ENCODE data around the gene TBCD. TPM values are rescaled to one million over a fixed set of nuclear protein-coding genes. Genes with fewer than 3 reads are reported as not detected.

Gene TBCD
- total RNA-seq, 1 experiment from 2014 or later: 94.6 TPM

DNA sequence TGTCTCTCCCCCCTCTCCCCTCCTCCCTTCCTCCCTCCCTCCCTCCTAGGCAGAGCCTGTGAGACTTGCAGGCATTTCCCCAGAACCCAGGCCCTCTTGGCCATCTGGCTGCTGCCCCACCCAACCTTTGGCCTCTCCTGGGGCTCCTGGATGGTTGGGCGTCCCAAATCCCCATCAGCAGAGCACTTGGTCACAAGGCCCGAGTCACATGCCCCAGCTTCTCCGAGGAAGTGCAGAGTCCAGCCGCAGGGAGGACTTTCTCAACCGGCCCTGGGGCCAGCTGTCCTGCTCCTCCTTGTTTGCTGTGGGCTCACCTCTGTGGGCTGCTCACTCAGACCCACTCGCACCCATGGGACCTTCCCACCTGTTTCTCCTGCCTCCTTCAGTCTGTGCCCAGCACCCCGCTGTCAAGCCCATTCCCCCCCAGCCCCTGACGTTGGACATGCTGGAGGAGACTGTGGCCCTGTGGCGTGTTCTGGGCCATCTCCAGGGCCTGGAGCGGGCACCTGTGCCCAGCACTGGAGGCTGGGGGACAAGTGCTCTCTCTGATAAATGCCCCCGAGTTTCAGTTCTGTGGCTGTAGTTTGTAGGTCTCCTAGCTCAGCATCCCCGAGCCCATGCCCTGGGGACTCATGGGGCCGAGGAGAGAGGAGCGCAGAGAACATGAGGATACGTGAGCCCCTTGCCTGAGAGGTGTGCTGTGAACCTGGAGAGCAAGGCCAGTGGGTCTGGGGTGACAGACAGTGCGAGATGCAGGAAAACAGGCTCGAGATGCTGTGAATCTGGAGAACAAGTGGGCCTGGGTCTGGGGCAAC is 130.2 kb downstream of the TBCD start:
- Mint-ChIP-seq H3K27ac (ENCODE audit: unreplicated experiment) (peak overlapping the region; percentile 94), H3K4me1 (ENCODE audit: low read depth, unreplicated experiment) (peaks cover 51% of the 10 kb centered on the region), H3K9me3 (ENCODE audit: unreplicated experiment) (no peaks in the 10 kb centered on the region), H3K4me3 (ENCODE audit: unreplicated experiment) (peak overlapping the region; percentile 3), H3K36me3 (ENCODE audit: insufficient read depth, unreplicated experiment) (peaks cover 41% of the 10 kb centered on the region), H3K27me3 (ENCODE audit: insufficient read depth, unreplicated experiment) (no peaks in the 10 kb centered on the region)
- H3K9me3 ChIP-seq: no peaks in the 10 kb centered on the region
- ChIA-PET POLR2A (no interaction called here), CTCF (interaction anchor here (1.4 kb wide), 1 partner anchor 32 kb away, joined by 7 read pairs; no protein-coding TSS in a partner anchor)
- intact Hi-C loops (cut with micrococcal nuclease; ENCODE audit: unreplicated experiment): no loop called here
- TF ChIP-seq, protein P1, sequence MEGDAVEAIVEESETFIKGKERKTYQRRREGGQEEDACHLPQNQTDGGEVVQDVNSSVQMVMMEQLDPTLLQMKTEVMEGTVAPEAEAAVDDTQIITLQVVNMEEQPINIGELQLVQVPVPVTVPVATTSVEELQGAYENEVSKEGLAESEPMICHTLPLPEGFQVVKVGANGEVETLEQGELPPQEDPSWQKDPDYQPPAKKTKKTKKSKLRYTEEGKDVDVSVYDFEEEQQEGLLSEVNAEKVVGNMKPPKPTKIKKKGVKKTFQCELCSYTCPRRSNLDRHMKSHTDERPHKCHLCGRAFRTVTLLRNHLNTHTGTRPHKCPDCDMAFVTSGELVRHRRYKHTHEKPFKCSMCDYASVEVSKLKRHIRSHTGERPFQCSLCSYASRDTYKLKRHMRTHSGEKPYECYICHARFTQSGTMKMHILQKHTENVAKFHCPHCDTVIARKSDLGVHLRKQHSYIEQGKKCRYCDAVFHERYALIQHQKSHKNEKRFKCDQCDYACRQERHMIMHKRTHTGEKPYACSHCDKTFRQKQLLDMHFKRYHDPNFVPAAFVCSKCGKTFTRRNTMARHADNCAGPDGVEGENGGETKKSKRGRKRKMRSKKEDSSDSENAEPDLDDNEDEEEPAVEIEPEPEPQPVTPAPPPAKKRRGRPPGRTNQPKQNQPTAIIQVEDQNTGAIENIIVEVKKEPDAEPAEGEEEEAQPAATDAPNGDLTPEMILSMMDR (IDR thresholded peaks at IDR 0.05; ENCODE audit: insufficient read depth in 1 of 2, low read depth in 1 of 2, low read length in 1 of 2, severe bottlenecking in 1 of 2, unreplicated experiment in 1 of 2): no peak
- H3K27me3 ChIP-seq (replicated peaks; ENCODE audit: control insufficient read depth, insufficient read depth, low read length): no peaks in the 10 kb centered on the region
- BruUV-seq (replicated peaks): no TSS peak
- peak; percentile 77 to 84 for DNase-seq
- H3K4me1 ChIP-seq: peaks cover 34% of the 10 kb centered on the region
- no peaks in the 10 kb centered on the region; the same call in 1 of the 2 replicates for H3K36me3 ChIP-seq (ENCODE audit: control insufficient read depth, insufficient read depth, low read length)
- H3K4me3 ChIP-seq (ENCODE audit: low read depth, low read length): no peak overlapping the region

DNA sequence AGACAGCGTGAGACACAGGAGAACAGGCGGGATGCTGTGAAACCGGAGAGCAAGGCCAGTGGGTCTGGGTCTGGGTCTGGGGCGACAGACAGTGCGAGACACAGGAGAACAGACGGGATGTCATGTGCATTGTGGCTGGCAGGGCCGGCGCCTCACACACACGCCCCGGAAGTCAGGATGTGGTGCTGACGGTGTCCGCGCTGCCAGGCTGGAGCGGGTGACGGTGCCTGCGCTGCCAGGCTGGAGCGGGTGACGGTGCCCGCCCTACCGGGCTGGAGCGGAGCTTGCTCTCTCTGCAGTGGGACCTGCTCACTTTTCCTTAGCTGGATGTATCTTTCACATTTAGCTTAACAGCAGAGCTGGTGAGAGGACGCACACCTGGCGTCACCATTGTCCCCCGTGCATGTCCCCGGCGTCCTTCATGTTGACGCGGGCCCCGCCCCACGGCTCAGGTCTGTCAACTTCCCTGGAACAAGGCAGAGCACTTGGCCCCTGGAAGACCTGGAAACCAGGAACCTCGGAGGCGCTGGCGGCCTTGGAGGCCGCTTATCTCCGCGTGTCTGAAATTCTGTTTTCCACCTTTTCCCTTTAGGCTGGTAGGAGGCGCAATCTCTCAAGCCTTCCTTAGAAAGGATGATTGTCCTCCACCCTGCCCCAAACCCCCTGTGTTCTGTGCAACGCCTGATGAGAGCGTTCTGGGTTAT is 131.0 kb downstream of the TBCD start:
- H3K27ac Mint-ChIP-seq (ENCODE audit: unreplicated experiment): peak overlapping the region; percentile 94
- no peaks in the 10 kb centered on the region; the same call in 1 of the 2 replicates for H3K36me3 ChIP-seq (ENCODE audit: control insufficient read depth, insufficient read depth, low read length)
- CTCF ChIA-PET: interaction anchor here (0.6 kb wide), 1 partner anchor 125 kb away, joined by 9 read pairs; no protein-coding TSS in a partner anchor
- TF ChIP-seq, protein P1 (IDR thresholded peaks at IDR 0.05; ENCODE audit: insufficient read depth in 1 of 2, low read depth in 1 of 2, low read length in 1 of 2, severe bottlenecking in 1 of 2, unreplicated experiment in 1 of 2): no peak
- peaks cover 59% of the 10 kb centered on the region for H3K4me1 Mint-ChIP-seq (ENCODE audit: low read depth, unreplicated experiment)
- no peak for DNase-seq
- no peak overlapping the region for H3K4me3 Mint-ChIP-seq (ENCODE audit: unreplicated experiment)
- H3K9me3 ChIP-seq: no peaks in the 10 kb centered on the region
- peaks cover 42% of the 10 kb centered on the region for H3K4me1 ChIP-seq
- no peak overlapping the region for H3K4me3 ChIP-seq (ENCODE audit: low read depth, low read length)
- peaks cover 49% of the 10 kb centered on the region for H3K36me3 Mint-ChIP-seq (ENCODE audit: insufficient read depth, unreplicated experiment)
- no TSS peak for BruUV-seq (replicated peaks)
- H3K27me3 ChIP-seq (replicated peaks; ENCODE audit: control insufficient read depth, insufficient read depth, low read length): no peaks in the 10 kb centered on the region
- peaks cover 3% of the 10 kb centered on the region for H3K9me3 Mint-ChIP-seq (ENCODE audit: unreplicated experiment)
- H3K27me3 Mint-ChIP-seq (ENCODE audit: insufficient read depth, unreplicated experiment): no peaks in the 10 kb centered on the region
- intact Hi-C loops (cut with micrococcal nuclease; ENCODE audit: unreplicated experiment): no loop called here
- POLR2A ChIA-PET: no interaction called here

DNA sequence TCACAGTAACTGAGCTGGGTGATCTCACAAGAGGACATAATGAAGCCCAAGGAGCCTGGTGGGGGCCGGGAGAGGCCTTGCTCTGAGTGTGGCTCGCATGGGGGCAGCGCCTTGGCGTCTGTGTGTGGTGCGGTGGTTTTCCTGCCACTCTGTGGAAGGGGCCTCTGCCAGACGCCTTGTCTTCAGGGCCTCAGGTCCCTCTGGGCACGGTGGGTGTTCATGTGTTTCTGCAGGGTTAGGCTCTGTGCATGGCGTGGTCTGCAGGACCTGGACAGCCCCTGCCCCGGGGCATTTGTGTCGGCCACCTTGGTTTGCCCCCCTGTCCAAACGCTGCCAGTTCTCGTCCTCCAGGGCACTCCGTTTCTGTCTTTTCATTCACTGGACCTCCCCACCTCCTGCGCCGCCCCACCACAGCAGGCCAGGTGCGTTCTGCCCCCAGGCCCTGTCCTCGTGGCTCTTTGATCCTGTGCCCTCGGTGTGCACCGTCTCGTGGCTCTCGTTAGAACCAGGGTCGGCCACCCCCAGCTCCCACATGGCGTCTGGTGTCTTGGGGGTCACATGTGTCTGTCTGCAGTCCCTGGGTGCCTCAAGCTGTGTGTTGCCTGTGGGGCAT is 131.7 kb downstream of the TBCD start:
- Mint-ChIP-seq H3K27ac (ENCODE audit: unreplicated experiment) (peak overlapping the region; percentile 65), H3K4me3 (ENCODE audit: unreplicated experiment) (no peak overlapping the region), H3K4me1 (ENCODE audit: low read depth, unreplicated experiment) (peaks cover 65% of the 10 kb centered on the region), H3K9me3 (ENCODE audit: unreplicated experiment) (peaks cover 7% of the 10 kb centered on the region), H3K36me3 (ENCODE audit: insufficient read depth, unreplicated experiment) (peaks cover 50% of the 10 kb centered on the region), H3K27me3 (ENCODE audit: insufficient read depth, unreplicated experiment) (no peaks in the 10 kb centered on the region)
- peaks cover 48% of the 10 kb centered on the region for H3K4me1 ChIP-seq
- no peak for DNase-seq
- TF ChIP-seq, protein P1 (IDR thresholded peaks at IDR 0.05; ENCODE audit: insufficient read depth in 1 of 2, low read depth in 1 of 2, low read length in 1 of 2, severe bottlenecking in 1 of 2, unreplicated experiment in 1 of 2): no peak
- H3K27me3 ChIP-seq (replicated peaks; ENCODE audit: control insufficient read depth, insufficient read depth, low read length): no peaks in the 10 kb centered on the region
- POLR2A ChIA-PET: no interaction called here
- CTCF ChIA-PET: interaction anchor here (0.6 kb wide), 1 partner anchor 125 kb away, joined by 9 read pairs; no protein-coding TSS in a partner anchor
- H3K36me3 ChIP-seq (ENCODE audit: control insufficient read depth, insufficient read depth, low read length): no peaks in the 10 kb centered on the region; the same call in 1 of the 2 replicates
- no peak overlapping the region for H3K4me3 ChIP-seq (ENCODE audit: low read depth, low read length)
- intact Hi-C loops (cut with micrococcal nuclease; ENCODE audit: unreplicated experiment): no loop called here
- H3K9me3 ChIP-seq: no peaks in the 10 kb centered on the region
- no TSS peak for BruUV-seq (replicated peaks)

All from Caco-2 (cell line).